Cerebellar cortex (tissue), 1 donor: ENCODE results near the gene FLVCR1.

Experiments
- DNase-seq: peaks from one replicate; pipeline ENCODE4 v3.0.0-alpha.2; 2015; ENCODE audit warnings: low spot score

The FLVCR1 gene

GRCh38 chr1:212945463-212946160 is 87.5 kb downstream of the FLVCR1 start:
- DNase-seq, result no peak

DNA sequence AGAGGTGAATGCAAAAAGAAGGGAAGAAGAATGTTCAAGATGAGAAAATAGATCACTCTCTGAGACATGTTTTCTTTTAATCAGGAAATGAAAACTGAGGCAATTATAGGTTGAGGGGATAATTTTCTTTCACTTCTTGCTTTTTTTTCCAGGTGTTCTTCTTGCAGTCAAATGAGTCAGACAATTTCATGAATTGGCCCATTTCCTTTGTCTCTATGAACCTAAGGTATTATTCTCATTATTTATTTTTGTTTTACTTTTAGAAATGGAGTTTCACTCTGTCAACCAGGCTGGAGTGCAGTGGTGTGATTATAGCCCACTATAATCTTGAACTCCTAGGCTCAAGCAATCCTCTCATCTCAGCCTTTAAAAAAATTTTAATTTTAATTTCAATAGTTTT is 88.8 kb downstream of the FLVCR1 start:
- no peak for DNase-seq
